GM12865 (cell line): Measurements from ENCODE around the gene SWAP70.

Experiments used
- DNase-seq: peaks from one replicate; pipeline ENCODE4 v3.0.0; 2010; ENCODE audit warnings: low read depth
- H3K4me3 ChIP-seq: 2 replicates; pipeline ENCODE4 v1.5.1; 2011; ENCODE audit warnings: mild to moderate bottlenecking, low read depth, low read length, control low read depth
- CTCF ChIP-seq: IDR thresholded peaks from 2 replicates; pipeline ENCODE4 v1.5.1; 2011; ENCODE audit warnings: low read length, control low read depth, low read depth, inconsistent platforms; ENCODE audit not compliant: insufficient read depth; ENCODE audit errors: missing control alignments

Gene SWAP70

DNA sequence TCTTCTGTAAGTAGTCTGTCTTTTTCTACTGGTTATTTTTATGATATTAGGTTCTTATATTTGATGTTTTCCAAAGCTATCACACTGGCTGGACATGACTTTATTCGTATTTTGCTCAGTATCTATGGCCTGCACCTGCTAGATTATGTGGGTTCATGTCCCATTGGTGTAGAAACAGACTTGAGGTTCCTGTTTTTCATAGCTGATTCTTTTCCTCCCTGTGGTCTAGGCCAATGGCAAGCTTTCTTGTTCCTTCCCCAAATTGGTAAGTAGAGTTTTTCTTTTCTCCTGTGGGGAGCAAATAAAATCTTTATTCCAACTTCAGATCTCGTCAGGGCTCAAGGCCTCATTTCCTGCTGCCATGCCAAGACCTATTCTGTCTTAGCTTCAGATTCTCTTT lies 30.2 kb upstream of the SWAP70 start:
- no peak for DNase-seq
- no peak overlapping the region for H3K4me3 ChIP-seq
- no peak for TF ChIP-seq CTCF

DNA sequence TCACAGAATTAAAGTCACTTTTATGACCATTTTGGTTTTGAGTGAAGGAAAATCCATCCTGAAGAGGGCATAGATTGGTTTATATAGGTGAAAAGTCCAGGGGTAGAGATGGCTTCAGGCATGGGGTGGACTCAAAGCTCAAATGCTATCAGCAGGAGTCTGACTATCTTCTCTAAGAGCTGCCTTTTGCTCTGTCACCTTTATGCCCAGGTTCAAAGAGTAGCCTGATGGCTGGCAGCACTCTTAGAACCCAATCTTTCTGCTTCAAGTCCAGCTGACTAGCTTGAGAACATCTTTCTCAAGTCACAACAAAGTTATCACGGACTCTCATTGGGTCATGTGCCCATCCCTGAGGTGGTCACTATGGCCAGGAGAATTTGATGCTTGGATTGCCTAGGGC lies 27.2 kb upstream of the SWAP70 start:
- no peak overlapping the region for H3K4me3 ChIP-seq
- DNase-seq = no peak
- TF ChIP-seq CTCF = no peak

DNA sequence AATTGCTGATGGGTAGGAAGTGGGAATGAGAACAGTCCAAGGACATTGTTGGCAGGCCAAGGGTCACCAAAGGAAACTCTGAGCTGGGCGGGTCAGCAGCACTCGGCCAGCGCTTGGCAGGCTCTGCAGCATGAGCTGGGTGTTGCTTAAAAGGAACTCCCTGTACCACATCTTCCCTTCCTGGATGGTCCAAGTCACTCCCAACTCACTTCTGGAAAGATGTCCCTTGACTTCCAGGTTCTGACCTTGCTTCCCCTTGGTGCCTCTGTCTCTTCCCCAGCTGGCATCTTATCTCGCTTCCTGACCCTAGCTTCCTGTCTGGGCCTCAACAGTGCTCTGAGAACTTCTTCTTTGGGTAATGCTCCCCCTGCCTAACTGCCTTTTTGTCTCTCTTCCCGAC lies 24.8 kb upstream of the SWAP70 start:
- no peak for DNase-seq

GRCh38 chr11:9639985-9640384 lies 23.9 kb upstream of the SWAP70 start:
- no peak for DNase-seq
- no peak for TF ChIP-seq CTCF
- no peak overlapping the region for H3K4me3 ChIP-seq

More for the DNA sequence above, 24.8 kb upstream of the SWAP70 start:
- H3K4me3 ChIP-seq = no peak overlapping the region
- no peak for TF ChIP-seq CTCF

DNA sequence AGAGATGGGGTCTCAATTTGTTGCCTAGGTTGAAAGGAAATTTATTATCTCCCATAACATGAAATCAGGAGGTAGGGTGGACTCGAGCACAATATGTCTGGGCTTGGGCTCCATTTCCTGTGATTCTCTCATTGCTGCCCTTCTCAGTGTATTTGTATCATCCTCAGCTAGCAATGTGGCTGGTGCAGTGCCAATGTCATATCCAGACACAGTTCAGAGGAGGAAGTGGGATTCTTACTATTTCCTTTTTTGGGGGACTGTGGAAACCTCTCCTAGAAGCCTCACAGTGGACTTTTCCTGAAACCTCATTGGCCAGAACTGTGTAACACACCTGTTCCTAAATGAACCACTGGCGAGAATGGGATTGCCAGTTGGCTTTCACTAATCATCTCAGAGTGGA lies 21.0 kb upstream of the SWAP70 start:
- DNase-seq = no peak
- TF ChIP-seq CTCF = no peak
- no peak overlapping the region for H3K4me3 ChIP-seq

- no peak overlapping the region for H3K4me3 ChIP-seq
- no peak for TF ChIP-seq CTCF
- DNase-seq = peak; percentile 49
Observed at GRCh38 chr11:9643751-9644150, 20.1 kb upstream of the SWAP70 start.

- no peak for TF ChIP-seq CTCF
- no peak overlapping the region for H3K4me3 ChIP-seq
- DNase-seq = no peak
Observed at GRCh38 chr11:9645881-9646280, 18.0 kb upstream of the SWAP70 start.
